Measurements from ENCODE around the gene FHIT. TPM values are rescaled to one million over a fixed set of nuclear protein-coding genes. Genes with fewer than 3 reads are reported as not detected.

The FHIT gene
- total and polyA plus RNA-seq, 10 of the 15 experiments (the other 5 are each of a cell fraction or from before 2014, with no cell fraction given): 4.2 to 14.9 (median 9.4) TPM

- intact Hi-C loops (cut with micrococcal nuclease; ENCODE audit: unreplicated experiment) (no loop called here), in situ Hi-C loops (cut with MboI) (no loop called here)
- no TSS peak for BruUV-seq (replicated peaks)
- H3K36me3 ChIP-seq (ENCODE audit: control insufficient read depth in 2 of 2, insufficient read depth in 2 of 2, low read length in 1 of 2): no peaks in the 10 kb centered on the region
- no peaks in the 10 kb centered on the region for H4K20me1 ChIP-seq (ENCODE audit: control insufficient read depth, insufficient read depth)
- H3K27ac ChIP-seq (ENCODE audit: control insufficient read depth, insufficient read depth): no peak overlapping the region
- ChIA-PET RAD21 (ENCODE audit: unreplicated experiment) (no interaction called here), SMC1A (ENCODE audit: uncharacterized antibody, unreplicated experiment) (interaction anchor here (1.1 kb wide), 1 partner anchor 515 kb away, joined by 3 read pairs; no protein-coding TSS in a partner anchor), CTCF (no interaction called here), POLR2A (no interaction called here)
- no peak overlapping the region for H2AFZ ChIP-seq (ENCODE audit: control insufficient read depth, low read depth, low read length)
- DNase-seq (ENCODE audit: low read depth, low spot score) (no peak), FAIRE-seq (no peak), ATAC-seq (no peak)
- H3K27me3 ChIP-seq (replicated peaks in 1 of 2; ENCODE audit: control insufficient read depth in 2 of 2, insufficient read depth in 2 of 2, low read length in 1 of 2): no peaks in the 10 kb centered on the region
- H3K4me1 ChIP-seq (ENCODE audit: control insufficient read depth, insufficient read depth, low read length): peaks cover 18% of the 10 kb centered on the region
- no peak overlapping the region for H3K4me2 ChIP-seq (ENCODE audit: control insufficient read depth, insufficient read depth)
- no peaks in the 10 kb centered on the region for H3K79me2 ChIP-seq (ENCODE audit: control insufficient read depth, insufficient read depth, low read length)
- H3K9ac ChIP-seq (ENCODE audit: control insufficient read depth, insufficient read depth, low read length): no peak overlapping the region
- WGBS (ENCODE audit: insufficient coverage, insufficient replicate concordance, low lambda C conversion rate, missing lambda C conversion rate): 95% methylated on average over 4 of the region's 4 CpGs
- H3K4me3 ChIP-seq: no peak overlapping the region
- no peaks in the 10 kb centered on the region for H3K9me3 ChIP-seq (replicated peaks; ENCODE audit: control insufficient read depth, insufficient read depth, low read length)
- no peak for TF ChIP-seq CBX5 (IDR thresholded peaks at IDR 0.05; ENCODE audit: low read depth)
- TF ChIP-seq TCF12 (IDR thresholded peaks at IDR 0.05; ENCODE audit: low read depth, low read length): no peak
- TF ChIP-seq, protein P1, sequence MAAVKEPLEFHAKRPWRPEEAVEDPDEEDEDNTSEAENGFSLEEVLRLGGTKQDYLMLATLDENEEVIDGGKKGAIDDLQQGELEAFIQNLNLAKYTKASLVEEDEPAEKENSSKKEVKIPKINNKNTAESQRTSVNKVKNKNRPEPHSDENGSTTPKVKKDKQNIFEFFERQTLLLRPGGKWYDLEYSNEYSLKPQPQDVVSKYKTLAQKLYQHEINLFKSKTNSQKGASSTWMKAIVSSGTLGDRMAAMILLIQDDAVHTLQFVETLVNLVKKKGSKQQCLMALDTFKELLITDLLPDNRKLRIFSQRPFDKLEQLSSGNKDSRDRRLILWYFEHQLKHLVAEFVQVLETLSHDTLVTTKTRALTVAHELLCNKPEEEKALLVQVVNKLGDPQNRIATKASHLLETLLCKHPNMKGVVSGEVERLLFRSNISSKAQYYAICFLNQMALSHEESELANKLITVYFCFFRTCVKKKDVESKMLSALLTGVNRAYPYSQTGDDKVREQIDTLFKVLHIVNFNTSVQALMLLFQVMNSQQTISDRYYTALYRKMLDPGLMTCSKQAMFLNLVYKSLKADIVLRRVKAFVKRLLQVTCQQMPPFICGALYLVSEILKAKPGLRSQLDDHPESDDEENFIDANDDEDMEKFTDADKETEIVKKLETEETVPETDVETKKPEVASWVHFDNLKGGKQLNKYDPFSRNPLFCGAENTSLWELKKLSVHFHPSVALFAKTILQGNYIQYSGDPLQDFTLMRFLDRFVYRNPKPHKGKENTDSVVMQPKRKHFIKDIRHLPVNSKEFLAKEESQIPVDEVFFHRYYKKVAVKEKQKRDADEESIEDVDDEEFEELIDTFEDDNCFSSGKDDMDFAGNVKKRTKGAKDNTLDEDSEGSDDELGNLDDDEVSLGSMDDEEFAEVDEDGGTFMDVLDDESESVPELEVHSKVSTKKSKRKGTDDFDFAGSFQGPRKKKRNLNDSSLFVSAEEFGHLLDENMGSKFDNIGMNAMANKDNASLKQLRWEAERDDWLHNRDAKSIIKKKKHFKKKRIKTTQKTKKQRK (IDR thresholded peaks at IDR 0.05; ENCODE audit: low read depth, low read length): no peak
- no peak for TF ChIP-seq SMAD5 (IDR thresholded peaks at IDR 0.05; ENCODE audit: low read depth)
- TF ChIP-seq, protein P2, sequence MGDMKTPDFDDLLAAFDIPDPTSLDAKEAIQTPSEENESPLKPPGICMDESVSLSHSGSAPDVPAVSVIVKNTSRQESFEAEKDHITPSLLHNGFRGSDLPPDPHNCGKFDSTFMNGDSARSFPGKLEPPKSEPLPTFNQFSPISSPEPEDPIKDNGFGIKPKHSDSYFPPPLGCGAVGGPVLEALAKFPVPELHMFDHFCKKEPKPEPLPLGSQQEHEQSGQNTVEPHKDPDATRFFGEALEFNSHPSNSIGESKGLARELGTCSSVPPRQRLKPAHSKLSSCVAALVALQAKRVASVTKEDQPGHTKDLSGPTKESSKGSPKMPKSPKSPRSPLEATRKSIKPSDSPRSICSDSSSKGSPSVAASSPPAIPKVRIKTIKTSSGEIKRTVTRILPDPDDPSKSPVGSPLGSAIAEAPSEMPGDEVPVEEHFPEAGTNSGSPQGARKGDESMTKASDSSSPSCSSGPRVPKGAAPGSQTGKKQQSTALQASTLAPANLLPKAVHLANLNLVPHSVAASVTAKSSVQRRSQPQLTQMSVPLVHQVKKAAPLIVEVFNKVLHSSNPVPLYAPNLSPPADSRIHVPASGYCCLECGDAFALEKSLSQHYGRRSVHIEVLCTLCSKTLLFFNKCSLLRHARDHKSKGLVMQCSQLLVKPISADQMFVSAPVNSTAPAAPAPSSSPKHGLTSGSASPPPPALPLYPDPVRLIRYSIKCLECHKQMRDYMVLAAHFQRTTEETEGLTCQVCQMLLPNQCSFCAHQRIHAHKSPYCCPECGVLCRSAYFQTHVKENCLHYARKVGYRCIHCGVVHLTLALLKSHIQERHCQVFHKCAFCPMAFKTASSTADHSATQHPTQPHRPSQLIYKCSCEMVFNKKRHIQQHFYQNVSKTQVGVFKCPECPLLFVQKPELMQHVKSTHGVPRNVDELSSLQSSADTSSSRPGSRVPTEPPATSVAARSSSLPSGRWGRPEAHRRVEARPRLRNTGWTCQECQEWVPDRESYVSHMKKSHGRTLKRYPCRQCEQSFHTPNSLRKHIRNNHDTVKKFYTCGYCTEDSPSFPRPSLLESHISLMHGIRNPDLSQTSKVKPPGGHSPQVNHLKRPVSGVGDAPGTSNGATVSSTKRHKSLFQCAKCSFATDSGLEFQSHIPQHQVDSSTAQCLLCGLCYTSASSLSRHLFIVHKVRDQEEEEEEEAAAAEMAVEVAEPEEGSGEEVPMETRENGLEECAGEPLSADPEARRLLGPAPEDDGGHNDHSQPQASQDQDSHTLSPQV (IDR thresholded peaks at IDR 0.05): no peak
- TF ChIP-seq TARDBP (IDR thresholded peaks at IDR 0.05; ENCODE audit: borderline replicate concordance): no peak
- TF ChIP-seq GABPA (IDR thresholded peaks at IDR 0.05; ENCODE audit: low read depth): no peak
- no peak for TF ChIP-seq TBL1XR1 (IDR thresholded peaks at IDR 0.05; ENCODE audit: low read depth, low read length)
- TF ChIP-seq POLR2AphosphoS2 (IDR thresholded peaks at IDR 0.05; ENCODE audit: low read depth, low read length): no peak
- TF ChIP-seq, protein P3, sequence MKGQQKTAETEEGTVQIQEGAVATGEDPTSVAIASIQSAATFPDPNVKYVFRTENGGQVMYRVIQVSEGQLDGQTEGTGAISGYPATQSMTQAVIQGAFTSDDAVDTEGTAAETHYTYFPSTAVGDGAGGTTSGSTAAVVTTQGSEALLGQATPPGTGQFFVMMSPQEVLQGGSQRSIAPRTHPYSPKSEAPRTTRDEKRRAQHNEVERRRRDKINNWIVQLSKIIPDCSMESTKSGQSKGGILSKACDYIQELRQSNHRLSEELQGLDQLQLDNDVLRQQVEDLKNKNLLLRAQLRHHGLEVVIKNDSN (IDR thresholded peaks at IDR 0.05; ENCODE audit: borderline replicate concordance, extremely low read length, insufficient read depth, low read depth, low read length): no peak
Observed at GRCh38 chr3:61114316-61114953, 136.8 kb downstream of the FHIT start.
